HK-2 (cell line): ENCODE results near the gene LAMA5.

Source experiments
- DNase-seq: peaks from one replicate; pipeline ENCODE4 v3.0.0-alpha.2; 2018; ENCODE audit not compliant: unreplicated experiment

The LAMA5 gene

DNA sequence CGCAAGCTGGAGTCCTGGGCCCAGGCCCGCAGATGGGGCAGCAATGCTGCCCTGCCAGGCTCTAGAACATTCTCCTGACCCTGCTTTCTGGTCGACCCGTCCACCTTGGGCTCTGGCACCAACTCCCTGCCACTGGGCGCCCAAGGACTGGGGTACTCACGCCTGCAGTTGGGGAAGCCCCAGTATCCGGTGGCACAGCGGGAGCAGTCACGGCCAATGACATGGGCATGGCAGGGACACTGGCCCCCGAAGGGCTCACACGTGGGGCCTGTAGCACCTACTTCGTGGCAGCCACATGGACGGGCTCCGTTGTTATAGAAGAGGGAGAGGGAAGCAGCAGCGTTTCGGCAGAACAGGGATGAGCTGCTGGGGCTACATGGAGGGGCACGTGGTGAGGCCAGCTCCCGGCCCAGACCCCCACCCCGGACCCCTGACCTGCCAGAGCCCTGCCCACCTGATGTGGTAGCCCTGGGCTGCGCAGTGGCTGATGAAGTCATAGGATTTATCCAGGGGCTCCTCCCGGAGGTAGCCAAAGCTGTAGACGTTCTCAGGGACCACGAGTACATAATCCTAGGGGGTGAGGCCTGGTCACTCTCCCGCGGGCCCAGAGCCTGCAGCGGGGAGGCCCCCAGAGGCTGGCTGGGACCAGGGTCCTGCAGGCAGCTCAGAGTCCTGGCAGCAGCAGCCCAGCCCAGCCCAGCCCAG, 38.3 kb downstream of the LAMA5 start:
- DNase-seq, result no peak

DNA sequence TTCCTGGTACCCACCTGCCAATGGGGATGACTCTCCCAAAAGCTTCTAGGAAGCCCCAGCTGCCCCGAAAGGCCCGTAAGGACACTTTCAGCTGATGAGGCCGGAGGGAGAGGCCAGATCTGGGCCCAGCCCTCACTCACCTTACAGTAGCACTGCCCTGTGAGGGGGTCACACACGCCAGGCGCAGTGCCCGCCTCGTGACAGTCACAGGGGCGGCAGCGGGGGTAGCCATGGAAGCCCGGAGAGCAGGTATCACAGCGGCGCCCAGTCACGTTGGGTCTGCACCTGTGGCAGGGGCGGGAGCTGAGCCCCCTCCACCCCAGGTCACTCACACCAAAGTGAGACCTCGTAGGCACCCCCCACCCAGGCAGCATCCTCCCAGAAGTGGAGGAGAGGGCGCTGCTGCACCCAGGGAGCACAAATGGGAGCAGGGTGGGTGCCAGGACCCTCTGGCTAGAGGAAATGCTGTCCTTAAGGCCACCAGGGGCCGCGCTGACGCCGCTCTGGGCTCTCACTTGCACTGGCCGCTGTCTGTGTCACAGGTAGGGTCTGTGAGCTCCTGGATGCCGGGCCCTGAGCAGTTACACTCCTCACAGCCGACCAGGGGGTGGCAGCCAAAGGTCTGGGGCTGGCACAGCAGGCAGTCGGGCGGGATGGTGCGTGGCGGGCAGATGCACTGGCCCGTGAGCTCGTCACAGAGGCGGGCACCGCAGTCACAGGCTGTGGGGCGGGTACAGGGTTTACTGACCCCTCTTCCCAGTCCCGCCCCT, 39.2 kb downstream of the LAMA5 start:
- no peak for DNase-seq

- no peak for DNase-seq
Measured at GRCh38 chr20:62326959-62327725, 40.0 kb downstream of the LAMA5 start.

GRCh38 chr20:62326559-62326958, 40.6 kb downstream of the LAMA5 start:
- DNase-seq, result no peak

DNA sequence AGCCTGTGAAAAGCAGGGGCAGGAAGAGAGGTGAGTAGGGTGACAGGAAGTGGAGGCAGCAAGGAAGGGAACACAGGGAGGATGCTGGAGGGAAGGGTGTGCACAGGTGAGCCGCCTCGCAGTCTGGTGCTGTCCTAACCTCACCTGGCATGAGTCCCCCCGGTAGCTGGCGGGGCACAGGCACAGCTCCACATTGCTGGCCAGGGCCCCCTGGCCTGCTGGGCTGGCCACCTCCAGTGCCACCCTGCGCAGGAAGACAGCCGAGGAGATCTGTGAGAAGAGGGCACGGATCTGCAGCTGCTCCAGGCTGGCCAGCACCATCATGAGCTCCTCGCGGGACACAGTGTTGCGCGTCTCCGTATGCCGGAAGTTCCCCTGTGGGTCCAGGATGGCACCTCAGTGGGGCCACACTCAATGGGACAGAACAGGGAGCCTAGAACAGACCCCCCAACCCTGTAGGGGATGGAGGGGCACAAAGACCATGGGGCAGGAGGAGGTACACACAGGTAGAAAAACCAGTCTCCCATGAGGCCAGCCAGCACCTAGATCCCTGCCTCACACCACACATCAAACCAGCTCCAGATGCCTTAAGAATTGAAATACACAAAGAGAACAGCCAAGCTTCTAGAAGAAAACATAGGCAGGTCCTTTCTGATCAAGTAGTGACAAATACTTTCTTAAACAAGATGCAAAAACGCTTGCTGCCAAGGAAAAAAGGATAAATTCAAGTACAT, 41.8 kb downstream of the LAMA5 start:
- no peak for DNase-seq

GRCh38 chr20:62323980-62324906, 42.9 kb downstream of the LAMA5 start:
- no peak for DNase-seq

DNA sequence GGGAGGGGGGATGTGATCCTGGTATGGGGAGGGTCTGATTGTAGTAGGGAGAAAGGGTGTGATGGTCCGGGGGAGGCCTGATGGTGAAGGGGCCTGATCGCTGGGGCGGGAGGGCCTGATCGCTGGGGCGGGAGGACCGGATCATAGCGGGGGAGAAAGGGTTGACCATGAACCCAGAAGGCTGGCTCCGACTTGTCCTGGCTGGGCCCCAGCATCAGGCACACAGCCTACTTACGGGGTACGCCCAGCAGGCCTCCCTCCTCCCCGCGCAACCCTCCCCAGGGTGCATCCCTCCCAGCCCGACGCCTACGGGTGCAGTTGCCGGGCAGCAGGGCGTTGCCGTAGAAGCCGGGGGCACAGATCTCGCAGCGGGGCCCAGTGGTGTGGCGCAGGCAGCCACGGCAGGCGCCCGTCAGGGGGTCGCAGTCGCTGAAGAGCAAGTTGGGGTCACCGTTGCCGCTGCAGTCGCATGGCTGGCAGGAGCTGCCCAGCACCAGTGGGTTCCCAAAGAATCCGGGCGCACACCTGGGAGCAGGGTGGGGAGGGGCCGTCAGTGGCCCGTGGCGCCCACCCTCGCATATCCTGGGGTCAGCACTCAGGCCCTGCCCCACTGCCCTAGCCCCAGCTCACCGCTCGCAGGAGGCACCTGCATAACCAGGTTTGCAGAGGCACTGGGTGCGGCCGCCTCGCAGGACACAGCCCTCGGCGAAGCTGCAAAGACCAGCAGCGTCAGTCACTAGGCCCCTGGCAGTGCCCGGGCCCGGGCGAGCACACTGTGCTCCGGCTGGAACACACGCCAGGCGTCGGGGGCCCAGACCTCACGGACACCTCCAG, 43.7 kb downstream of the LAMA5 start:
- no peak for DNase-seq

DNA sequence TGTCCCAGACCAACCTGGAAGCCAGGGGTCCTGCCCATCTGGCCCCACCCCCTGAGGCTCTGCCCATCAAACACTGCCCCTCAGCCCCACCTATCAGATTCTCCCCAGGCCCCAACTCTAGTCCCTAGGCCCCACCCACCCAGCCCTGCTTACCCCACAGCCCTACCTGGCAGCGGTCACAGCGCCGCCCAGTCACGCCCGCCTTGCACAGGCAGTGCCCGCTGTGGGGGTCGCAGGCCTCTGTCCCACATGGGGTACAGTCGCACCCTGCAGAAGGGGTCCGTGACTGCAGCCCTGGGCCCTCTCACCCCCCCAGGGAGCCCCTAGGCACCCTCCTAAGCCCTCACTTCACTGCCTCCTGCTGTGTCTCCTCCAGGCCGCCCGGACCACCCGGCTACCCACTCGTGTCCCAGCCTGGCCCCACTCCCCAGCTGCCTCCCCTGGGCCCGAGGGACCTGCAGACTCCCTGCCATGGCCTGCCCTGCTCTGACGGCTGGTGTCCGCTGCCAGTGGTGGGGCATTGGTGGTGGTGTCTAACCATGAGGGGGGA, 44.5 kb downstream of the LAMA5 start:
- no peak for DNase-seq

- DNase-seq, result no peak
Measured at GRCh38 chr20:62321975-62322374, 45.1 kb downstream of the LAMA5 start.

DNA sequence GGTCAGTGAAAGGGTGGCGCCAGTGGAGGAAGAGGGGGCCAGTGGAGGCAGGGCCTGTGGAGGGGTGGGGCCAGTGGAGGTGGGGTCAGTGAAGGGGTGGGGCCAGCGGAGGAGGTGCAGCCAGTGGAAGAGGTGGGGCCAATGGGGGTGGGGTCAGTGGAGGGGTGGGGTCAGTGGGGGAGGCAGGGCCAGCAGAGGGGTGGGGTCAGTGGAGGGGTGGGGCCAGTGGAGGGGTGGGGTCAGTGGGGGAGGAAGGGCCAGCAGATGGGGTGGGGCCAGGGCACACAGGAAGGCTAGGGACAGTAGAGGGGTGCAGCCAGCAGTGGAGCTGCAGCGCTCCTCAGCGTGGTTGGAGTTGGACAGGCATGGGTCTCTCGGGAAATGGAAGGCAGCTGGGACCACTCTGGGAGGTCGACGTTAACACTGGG, 45.6 kb downstream of the LAMA5 start:
- peak; percentile 39 for DNase-seq

GRCh38 chr20:62320581-62321354, 46.3 kb downstream of the LAMA5 start:
- DNase-seq, result peak; percentile 36

DNA sequence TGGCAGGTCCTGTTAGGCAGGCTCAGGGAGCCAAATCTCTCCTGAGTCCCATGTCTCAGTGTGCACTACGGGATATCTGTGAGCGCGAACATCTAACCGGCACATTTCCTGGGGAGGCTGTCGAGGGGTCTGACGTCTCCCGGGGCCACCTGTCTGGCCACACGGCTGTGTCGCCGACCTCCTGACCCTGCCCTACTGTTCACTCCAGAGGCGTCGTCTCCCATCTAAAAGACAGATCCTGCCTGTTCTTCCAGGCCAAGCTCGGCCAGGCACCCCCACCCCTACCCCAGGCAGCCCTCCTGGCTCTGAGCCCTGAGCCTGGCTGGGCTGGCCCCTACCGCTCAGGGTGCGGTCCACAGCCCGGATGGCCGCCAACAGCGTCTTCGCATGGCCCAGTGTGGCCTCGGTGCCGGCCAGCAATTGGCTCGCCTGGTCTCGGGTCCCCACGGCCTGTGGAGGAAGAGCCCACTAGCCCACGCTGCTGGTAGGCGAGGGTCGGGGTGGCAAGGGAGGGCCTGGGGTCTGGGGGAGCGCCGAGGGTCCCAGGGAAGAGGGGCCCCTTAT, 47.7 kb downstream of the LAMA5 start:
- DNase-seq, result no peak

GRCh38 chr20:62318400-62319345, 48.4 kb downstream of the LAMA5 start:
- no peak for DNase-seq

DNA sequence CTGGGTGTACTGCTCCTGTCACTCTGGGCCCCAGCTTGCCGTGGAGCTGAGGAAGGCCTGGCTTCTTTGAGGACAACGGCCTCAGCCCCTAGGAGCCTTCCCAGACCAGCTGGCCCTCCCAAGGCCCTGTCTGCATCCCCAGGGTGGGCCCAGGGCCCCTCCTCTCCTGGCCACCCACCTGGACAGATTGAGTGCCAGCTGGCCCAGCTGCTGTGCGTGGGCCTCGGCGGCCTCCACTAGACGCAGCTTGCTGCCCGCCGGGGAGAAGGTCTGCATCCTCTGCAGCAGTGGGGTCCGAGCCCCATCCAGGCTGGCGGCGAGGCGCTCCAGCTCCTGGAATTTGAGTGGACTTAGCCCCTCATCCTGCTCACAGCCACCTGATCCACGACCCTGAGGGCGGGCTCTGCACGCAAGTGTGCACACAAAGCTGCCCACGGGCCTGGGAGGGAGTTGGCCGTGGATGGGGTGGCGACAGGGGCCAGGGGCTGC, 49.9 kb downstream of the LAMA5 start:
- DNase-seq, result no peak

GRCh38 chr20:62316331-62317166, 50.6 kb downstream of the LAMA5 start:
- no peak for DNase-seq

- DNase-seq, result no peak
Measured at GRCh38 chr20:62315773-62316172, 51.3 kb downstream of the LAMA5 start.
